HEK293 (cell line): ENCODE data around the gene UNC5CL.

Experiments
- CTCF ChIA-PET: fragments of 350-600 bp; formaldehyde crosslinking; extraction: SDS; loops from one replicate; lab custom pipeline; 2021; ENCODE audit warnings: antibody characterized with exemption; lab: Yijun Ruan, JAX
- POLR2A ChIA-PET: fragments of 300-600 bp; formaldehyde crosslinking; extraction: SDS; loops from one replicate; lab custom pipeline; 2020; ENCODE audit warnings: antibody characterized with exemption, inconsistent platforms; lab: Yijun Ruan, JAX
- H3K27ac ChIP-seq: fragments of 200-500 bp; sonication (Bioruptor generic); 2 replicates; pipeline ENCODE4 v1.5.1; 2014; ENCODE audit warnings: low read depth, low read length, control low read depth, inconsistent platforms; ENCODE audit errors: extremely low read depth
- H3K36me3 ChIP-seq, 2 experiments: fragments of 200-500 bp in 1 of 2; sonication (Bioruptor generic) in 1 of 2; 1 replicate in 1 of 2; 2 replicates in 1 of 2; pipeline ENCODE4 v1.5.1; 2014 to 2017; ENCODE audit warnings: inconsistent platforms in 2 of 2, low read length in 2 of 2; ENCODE audit not compliant: control insufficient read depth in 2 of 2, insufficient read depth in 1 of 2
- H3K4me1 ChIP-seq: fragments of 200-500 bp; sonication (Bioruptor generic); 2 replicates; pipeline ENCODE4 v1.5.1; 2014; ENCODE audit warnings: mild to moderate bottlenecking, low read length, inconsistent platforms; ENCODE audit not compliant: control insufficient read depth, insufficient read depth
- H3K4me3 ChIP-seq: 2 replicates; pipeline ENCODE4 v1.5.1; 2011; ENCODE audit warnings: low read depth, mild to moderate bottlenecking, control low read depth, low read length, moderate library complexity
- H3K9me3 ChIP-seq: fragments of 200-500 bp; sonication (Bioruptor generic); 2 replicates; pipeline ENCODE4 v1.5.1; 2014; ENCODE audit warnings: low read depth, low read length, inconsistent platforms; ENCODE audit not compliant: control insufficient read depth, insufficient read depth
- HOXC10 ChIP-seq: sonication (generic); formaldehyde crosslinking; IDR thresholded peaks from 2 replicates; pipeline ENCODE4 v1.8.1; 2023; ENCODE audit warnings: mild to moderate bottlenecking, missing genetic modification reagents
- OSR2 ChIP-seq: fragments of 450-650 bp; formaldehyde crosslinking; IDR thresholded peaks from 2 replicates; pipeline ENCODE4 v1.5.1; 2016; ENCODE audit warnings: missing biosample characterization, missing genetic modification characterization
- PRDM6 ChIP-seq: fragments of 450-650 bp; formaldehyde crosslinking; IDR thresholded peaks from 2 replicates; pipeline ENCODE4 v1.5.1; 2017; ENCODE audit warnings: missing biosample characterization, missing genetic modification characterization
- REPIN1 ChIP-seq: fragments of 450-650 bp; formaldehyde crosslinking; IDR thresholded peaks from 2 replicates; pipeline ENCODE4 v1.5.1; 2017; ENCODE audit warnings: missing biosample characterization, missing genetic modification characterization, low read depth
- YY2 ChIP-seq: fragments of 450-650 bp; formaldehyde crosslinking; IDR thresholded peaks from 2 replicates; pipeline ENCODE4 v1.5.1; 2016; ENCODE audit warnings: missing biosample characterization, missing genetic modification characterization
- ZBTB10 ChIP-seq: fragments of 450-650 bp; formaldehyde crosslinking; IDR thresholded peaks from 2 replicates; pipeline ENCODE4 v1.5.1; 2016; ENCODE audit warnings: missing biosample characterization, missing genetic modification characterization
- ZBTB8A ChIP-seq: fragments of 450-650 bp; formaldehyde crosslinking; IDR thresholded peaks from 2 replicates; pipeline ENCODE4 v1.5.1; 2016; ENCODE audit warnings: missing biosample characterization, missing genetic modification characterization
- ZNF132 ChIP-seq: fragments of 450-650 bp; formaldehyde crosslinking; IDR thresholded peaks from 2 replicates; pipeline ENCODE4 v1.5.1; 2017; ENCODE audit warnings: missing biosample characterization, missing genetic modification characterization, borderline replicate concordance
- ZNF155 ChIP-seq: fragments of 450-650 bp; formaldehyde crosslinking; IDR thresholded peaks from 2 replicates; pipeline ENCODE4 v1.5.1; 2016; ENCODE audit warnings: missing biosample characterization, missing genetic modification characterization
- ZNF292 ChIP-seq: fragments of 450-650 bp; formaldehyde crosslinking; IDR thresholded peaks from 2 replicates; pipeline ENCODE4 v1.5.1; 2016; ENCODE audit warnings: low read depth, missing biosample characterization, missing genetic modification characterization, borderline replicate concordance
- ZNF416 ChIP-seq: fragments of 450-650 bp; formaldehyde crosslinking; IDR thresholded peaks from 2 replicates; pipeline ENCODE4 v1.5.1; 2016; ENCODE audit warnings: missing biosample characterization, missing genetic modification characterization
- ZNF529 ChIP-seq: fragments of 450-650 bp; formaldehyde crosslinking; IDR thresholded peaks from 2 replicates; pipeline ENCODE4 v1.5.1; 2017; ENCODE audit warnings: missing genetic modification characterization, missing biosample characterization; ENCODE audit not compliant: insufficient replicate concordance
- ZNF530 ChIP-seq: fragments of 450-650 bp; formaldehyde crosslinking; IDR thresholded peaks from 2 replicates; pipeline ENCODE4 v1.5.1; 2016; ENCODE audit warnings: low read depth, missing biosample characterization, missing genetic modification characterization
- ZNF549 ChIP-seq: fragments of 450-650 bp; IDR thresholded peaks from 2 replicates; pipeline ENCODE4 v1.5.1; 2018; ENCODE audit warnings: missing biosample characterization, missing genetic modification characterization, mild to moderate bottlenecking, inconsistent platforms, moderate library complexity
- ZNF580 ChIP-seq: fragments of 450-650 bp; formaldehyde crosslinking; IDR thresholded peaks from 2 replicates; pipeline ENCODE4 v1.5.1; 2016; ENCODE audit warnings: missing biosample characterization, missing genetic modification characterization
- ZNF677 ChIP-seq: fragments of 450-650 bp; IDR thresholded peaks from 2 replicates; pipeline ENCODE4 v1.5.0; 2018; ENCODE audit warnings: missing biosample characterization, mild to moderate bottlenecking, missing genetic modification characterization, moderate library complexity
- ZNF768 ChIP-seq: fragments of 450-650 bp; formaldehyde crosslinking; IDR thresholded peaks from 2 replicates; pipeline ENCODE4 v1.5.1; 2018; ENCODE audit warnings: missing biosample characterization, mild to moderate bottlenecking, missing genetic modification characterization
- ZNF791 ChIP-seq: fragments of 450-650 bp; formaldehyde crosslinking; IDR thresholded peaks from 2 replicates; pipeline ENCODE4 v1.5.1; 2016; ENCODE audit warnings: missing biosample characterization, missing genetic modification characterization
- ZSCAN23 ChIP-seq: fragments of 450-650 bp; formaldehyde crosslinking; IDR thresholded peaks from 2 replicates; pipeline ENCODE4 v1.5.1; 2016; ENCODE audit warnings: missing biosample characterization, missing genetic modification characterization
- TF ChIP-seq, protein P1 (sequence below): IDR thresholded peaks from 2 replicates; pipeline ENCODE4 v1.6.1; 2011; ENCODE audit warnings: mild to moderate bottlenecking, low read depth, low read length, borderline replicate concordance
- TF ChIP-seq, protein P2 (sequence below): fragments of 450-650 bp; formaldehyde crosslinking; IDR thresholded peaks from 2 replicates; pipeline ENCODE4 v1.5.1; 2016; ENCODE audit warnings: missing biosample characterization, missing genetic modification characterization
- TF ChIP-seq, protein P3 (sequence below): fragments of 450-650 bp; formaldehyde crosslinking; conservative IDR thresholded peaks from 2 replicates; pipeline ENCODE4 v1.5.1; 2016; ENCODE audit warnings: low read depth, missing biosample characterization, missing genetic modification characterization
- TF ChIP-seq, protein P4 (sequence below): fragments of 450-650 bp; formaldehyde crosslinking; IDR thresholded peaks from 2 replicates; pipeline ENCODE4 v1.5.1; 2017; ENCODE audit warnings: missing biosample characterization, missing genetic modification characterization

Gene UNC5CL

DNA sequence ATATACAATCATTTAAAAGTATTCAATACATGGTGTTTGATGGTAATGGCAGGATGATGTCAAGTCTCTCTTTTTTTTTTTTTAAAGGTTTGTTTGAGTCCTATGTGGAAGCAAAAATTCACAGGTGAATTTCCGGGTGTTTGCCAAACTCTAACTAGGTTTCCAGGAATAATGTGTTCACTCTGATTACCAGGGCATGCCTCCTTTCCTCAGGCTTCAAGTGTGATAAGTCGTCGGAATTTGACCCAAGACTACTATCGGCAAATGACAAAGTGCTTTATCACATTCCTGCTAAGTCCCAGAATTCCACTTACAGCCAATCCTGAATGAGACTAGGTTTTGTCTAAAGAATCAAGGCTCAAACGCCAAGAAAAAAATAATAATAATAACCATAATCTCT is 25.8 kb upstream of the UNC5CL start (continued):
- TF ChIP-seq, protein P1, sequence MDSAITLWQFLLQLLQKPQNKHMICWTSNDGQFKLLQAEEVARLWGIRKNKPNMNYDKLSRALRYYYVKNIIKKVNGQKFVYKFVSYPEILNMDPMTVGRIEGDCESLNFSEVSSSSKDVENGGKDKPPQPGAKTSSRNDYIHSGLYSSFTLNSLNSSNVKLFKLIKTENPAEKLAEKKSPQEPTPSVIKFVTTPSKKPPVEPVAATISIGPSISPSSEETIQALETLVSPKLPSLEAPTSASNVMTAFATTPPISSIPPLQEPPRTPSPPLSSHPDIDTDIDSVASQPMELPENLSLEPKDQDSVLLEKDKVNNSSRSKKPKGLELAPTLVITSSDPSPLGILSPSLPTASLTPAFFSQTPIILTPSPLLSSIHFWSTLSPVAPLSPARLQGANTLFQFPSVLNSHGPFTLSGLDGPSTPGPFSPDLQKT = no peak
- TF ChIP-seq ZNF530 (tag by site-specific recombination) (no peak), ZNF416 (tag by site-specific recombination) (no peak), ZNF677 (tag by site-specific recombination) (no peak), REPIN1 (tag by site-specific recombination) (no peak)

DNA sequence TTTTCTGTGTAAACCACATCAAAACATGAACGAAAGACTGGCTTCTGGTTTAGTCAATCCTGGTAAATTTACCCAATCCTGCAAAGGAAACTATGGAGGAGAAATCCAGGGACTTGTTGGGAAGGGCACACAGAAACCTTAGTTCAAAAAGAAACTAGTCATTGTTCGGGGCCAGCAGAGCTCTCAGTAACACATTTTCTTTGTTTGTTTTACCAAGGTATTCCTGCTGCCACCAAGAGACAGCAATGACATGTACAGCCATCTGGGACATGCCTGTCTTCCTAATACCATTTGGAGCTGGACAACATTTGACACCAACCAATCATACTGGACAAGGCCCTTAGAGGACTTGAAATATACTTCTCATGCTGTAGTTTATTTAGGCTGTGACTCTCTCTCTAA is 24.9 kb upstream of the UNC5CL start:
- H3K27ac ChIP-seq = no peak overlapping the region
- no peaks in the 10 kb centered on the region for H3K4me1 ChIP-seq
- no peaks in the 10 kb centered on the region for H3K9me3 ChIP-seq
- peaks cover 4 to 51% of the 10 kb centered on the region in 2 experiments; a peak in 2 of 3 replicates for H3K36me3 ChIP-seq
- TF ChIP-seq ZNF132 (tag by site-specific recombination) = no peak
- no peak for TF ChIP-seq PRDM6
- TF ChIP-seq ZNF292 = no peak
- no peak for TF ChIP-seq OSR2 (tag by site-specific recombination)
- TF ChIP-seq, protein P2, sequence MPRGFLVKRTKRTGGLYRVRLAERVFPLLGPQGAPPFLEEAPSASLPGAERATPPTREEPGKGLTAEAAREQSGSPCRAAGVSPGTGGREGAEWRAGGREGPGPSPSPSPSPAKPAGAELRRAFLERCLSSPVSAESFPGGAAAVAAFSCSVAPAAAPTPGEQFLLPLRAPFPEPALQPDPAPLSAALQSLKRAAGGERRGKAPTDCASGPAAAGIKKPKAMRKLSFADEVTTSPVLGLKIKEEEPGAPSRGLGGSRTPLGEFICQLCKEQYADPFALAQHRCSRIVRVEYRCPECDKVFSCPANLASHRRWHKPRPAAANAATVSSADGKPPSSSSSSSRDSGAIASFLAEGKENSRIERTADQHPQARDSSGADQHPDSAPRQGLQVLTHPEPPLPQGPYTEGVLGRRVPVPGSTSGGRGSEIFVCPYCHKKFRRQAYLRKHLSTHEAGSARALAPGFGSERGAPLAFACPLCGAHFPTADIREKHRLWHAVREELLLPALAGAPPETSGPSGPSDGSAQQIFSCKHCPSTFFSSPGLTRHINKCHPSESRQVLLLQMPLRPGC (tag by site-specific recombination) = no peak
- TF ChIP-seq HOXC10 = no peak
- no peak for TF ChIP-seq ZNF791 (tag by site-specific recombination)
- no peak for TF ChIP-seq ZNF549 (tag by site-specific recombination)
- TF ChIP-seq, protein P3, sequence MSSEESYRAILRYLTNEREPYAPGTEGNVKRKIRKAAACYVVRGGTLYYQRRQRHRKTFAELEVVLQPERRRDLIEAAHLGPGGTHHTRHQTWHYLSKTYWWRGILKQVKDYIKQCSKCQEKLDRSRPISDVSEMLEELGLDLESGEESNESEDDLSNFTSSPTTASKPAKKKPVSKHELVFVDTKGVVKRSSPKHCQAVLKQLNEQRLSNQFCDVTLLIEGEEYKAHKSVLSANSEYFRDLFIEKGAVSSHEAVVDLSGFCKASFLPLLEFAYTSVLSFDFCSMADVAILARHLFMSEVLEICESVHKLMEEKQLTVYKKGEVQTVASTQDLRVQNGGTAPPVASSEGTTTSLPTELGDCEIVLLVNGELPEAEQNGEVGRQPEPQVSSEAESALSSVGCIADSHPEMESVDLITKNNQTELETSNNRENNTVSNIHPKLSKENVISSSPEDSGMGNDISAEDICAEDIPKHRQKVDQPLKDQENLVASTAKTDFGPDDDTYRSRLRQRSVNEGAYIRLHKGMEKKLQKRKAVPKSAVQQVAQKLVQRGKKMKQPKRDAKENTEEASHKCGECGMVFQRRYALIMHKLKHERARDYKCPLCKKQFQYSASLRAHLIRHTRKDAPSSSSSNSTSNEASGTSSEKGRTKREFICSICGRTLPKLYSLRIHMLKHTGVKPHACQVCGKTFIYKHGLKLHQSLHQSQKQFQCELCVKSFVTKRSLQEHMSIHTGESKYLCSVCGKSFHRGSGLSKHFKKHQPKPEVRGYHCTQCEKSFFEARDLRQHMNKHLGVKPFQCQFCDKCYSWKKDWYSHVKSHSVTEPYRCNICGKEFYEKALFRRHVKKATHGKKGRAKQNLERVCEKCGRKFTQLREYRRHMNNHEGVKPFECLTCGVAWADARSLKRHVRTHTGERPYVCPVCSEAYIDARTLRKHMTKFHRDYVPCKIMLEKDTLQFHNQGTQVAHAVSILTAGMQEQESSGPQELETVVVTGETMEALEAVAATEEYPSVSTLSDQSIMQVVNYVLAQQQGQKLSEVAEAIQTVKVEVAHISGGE (tag by site-specific recombination) = no peak
- no peak for TF ChIP-seq ZSCAN23 (tag by site-specific recombination)
- no peak for TF ChIP-seq ZBTB10 (tag by site-specific recombination)
- TF ChIP-seq ZNF529 (tag by site-specific recombination) = no peak
- TF ChIP-seq ZNF580 (tag by site-specific recombination) = no peak
- no peak for TF ChIP-seq ZNF155 (tag by site-specific recombination)
- TF ChIP-seq ZNF768 (tag by site-specific recombination) = no peak
- no peak for TF ChIP-seq YY2 (tag by site-specific recombination)
- no peak for TF ChIP-seq ZBTB8A
- TF ChIP-seq, protein P4, sequence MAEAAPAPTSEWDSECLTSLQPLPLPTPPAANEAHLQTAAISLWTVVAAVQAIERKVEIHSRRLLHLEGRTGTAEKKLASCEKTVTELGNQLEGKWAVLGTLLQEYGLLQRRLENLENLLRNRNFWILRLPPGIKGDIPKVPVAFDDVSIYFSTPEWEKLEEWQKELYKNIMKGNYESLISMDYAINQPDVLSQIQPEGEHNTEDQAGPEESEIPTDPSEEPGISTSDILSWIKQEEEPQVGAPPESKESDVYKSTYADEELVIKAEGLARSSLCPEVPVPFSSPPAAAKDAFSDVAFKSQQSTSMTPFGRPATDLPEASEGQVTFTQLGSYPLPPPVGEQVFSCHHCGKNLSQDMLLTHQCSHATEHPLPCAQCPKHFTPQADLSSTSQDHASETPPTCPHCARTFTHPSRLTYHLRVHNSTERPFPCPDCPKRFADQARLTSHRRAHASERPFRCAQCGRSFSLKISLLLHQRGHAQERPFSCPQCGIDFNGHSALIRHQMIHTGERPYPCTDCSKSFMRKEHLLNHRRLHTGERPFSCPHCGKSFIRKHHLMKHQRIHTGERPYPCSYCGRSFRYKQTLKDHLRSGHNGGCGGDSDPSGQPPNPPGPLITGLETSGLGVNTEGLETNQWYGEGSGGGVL (tag by site-specific recombination) = no peak
- CTCF ChIA-PET = interaction anchor here (0.6 to 2.7 kb wide), 8 partner anchors 9 to 652 kb away, joined by 3 to 13 read pairs (median 3); partner anchors contain the start of gene UNC5CL
- POLR2A ChIA-PET = interaction anchor here (1.5 kb wide), 1 partner anchor 9 kb away, joined by 4 read pairs; the partner anchor contains the start of gene NFYA
- no peak overlapping the region for H3K4me3 ChIP-seq
